ENCODE results near the gene FBXO38. TPM values are rescaled to one million over a fixed set of nuclear protein-coding genes. Genes with fewer than 3 reads are reported as not detected.

FBXO38 gene
- total RNA-seq, 1 experiment from 2014 or later: 36.3 TPM

DNA sequence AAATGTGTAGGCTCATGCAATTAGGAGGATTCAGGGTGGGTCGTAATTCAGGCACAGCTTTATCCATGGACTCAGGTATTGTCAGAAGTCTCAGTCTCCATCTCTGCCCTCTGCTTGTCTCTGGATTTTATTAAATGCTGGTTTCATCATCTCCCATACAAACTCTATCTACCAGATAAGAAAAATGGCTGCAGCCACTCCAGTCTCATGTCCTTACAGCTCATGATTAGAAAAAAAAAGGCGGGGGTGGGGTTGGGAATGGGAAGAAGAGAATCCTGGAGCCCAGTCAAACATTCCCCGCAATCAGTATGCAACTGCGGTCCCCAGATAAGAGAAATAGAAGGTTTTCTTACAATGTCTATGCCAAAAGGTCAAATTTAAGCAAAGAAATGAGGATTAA, 7.6 kb upstream of the FBXO38 start:
- Histone ChIP-seq H3K4me3 (replicated peaks in 1 of 2; ENCODE audit: low read depth in 1 of 2, low read length in 2 of 2) (no peak overlapping the region), H3K27ac (ENCODE audit: low read depth, low read length) (no peak overlapping the region), H2AFZ (ENCODE audit: low read depth, low read length, poor library complexity, severe bottlenecking) (no peak overlapping the region), H3K9ac (ENCODE audit: low read length) (no peak overlapping the region), H3K79me2 (ENCODE audit: insufficient read depth, low read length) (no peaks in the 10 kb centered on the region), H3K9me2 (ENCODE audit: insufficient read depth) (no peaks in the 10 kb centered on the region), H3K4me2 (ENCODE audit: low read length) (no peak overlapping the region), H3K4me1 (ENCODE audit: control insufficient read depth in 1 of 2, insufficient read depth in 2 of 2, low read length in 2 of 2) (no peaks in the 10 kb centered on the region), H3K36me3 (ENCODE audit: control insufficient read depth in 1 of 2, insufficient read depth in 2 of 2, low read length in 2 of 2) (no peaks in the 10 kb centered on the region), H4K20me1 (ENCODE audit: insufficient read depth) (no peaks in the 10 kb centered on the region), H3K9me3 (ENCODE audit: control insufficient read depth in 1 of 2, insufficient read depth in 1 of 2, low read depth in 1 of 2, low read length in 2 of 2) (no peaks in the 10 kb centered on the region), H3K27me3 (ENCODE audit: insufficient read depth, low read length) (no peaks in the 10 kb centered on the region)
- TF ChIP-seq YY1 (IDR thresholded peaks at IDR 0.05; ENCODE audit: extremely low read depth, insufficient replicate concordance, low read depth, low read length) (no peak), TCF7L2 (IDR thresholded peaks at IDR 0.05; ENCODE audit: borderline replicate concordance, extremely low read depth, insufficient read depth, insufficient read length) (no peak), CEBPB (IDR thresholded peaks at IDR 0.05; ENCODE audit: low read depth) (no peak), RAD21 (IDR thresholded peaks at IDR 0.05; ENCODE audit: low read depth) (no peak), SP1 (IDR thresholded peaks at IDR 0.05; ENCODE audit: low read depth) (no peak), POLR2AphosphoS5 (IDR thresholded peaks at IDR 0.05; ENCODE audit: low read depth, low read length) (no peak), ELF1 (IDR thresholded peaks at IDR 0.05; ENCODE audit: borderline replicate concordance, low read depth) (no peak), ZFX (IDR thresholded peaks at IDR 0.05) (no peak)
- TF ChIP-seq, protein P1, sequence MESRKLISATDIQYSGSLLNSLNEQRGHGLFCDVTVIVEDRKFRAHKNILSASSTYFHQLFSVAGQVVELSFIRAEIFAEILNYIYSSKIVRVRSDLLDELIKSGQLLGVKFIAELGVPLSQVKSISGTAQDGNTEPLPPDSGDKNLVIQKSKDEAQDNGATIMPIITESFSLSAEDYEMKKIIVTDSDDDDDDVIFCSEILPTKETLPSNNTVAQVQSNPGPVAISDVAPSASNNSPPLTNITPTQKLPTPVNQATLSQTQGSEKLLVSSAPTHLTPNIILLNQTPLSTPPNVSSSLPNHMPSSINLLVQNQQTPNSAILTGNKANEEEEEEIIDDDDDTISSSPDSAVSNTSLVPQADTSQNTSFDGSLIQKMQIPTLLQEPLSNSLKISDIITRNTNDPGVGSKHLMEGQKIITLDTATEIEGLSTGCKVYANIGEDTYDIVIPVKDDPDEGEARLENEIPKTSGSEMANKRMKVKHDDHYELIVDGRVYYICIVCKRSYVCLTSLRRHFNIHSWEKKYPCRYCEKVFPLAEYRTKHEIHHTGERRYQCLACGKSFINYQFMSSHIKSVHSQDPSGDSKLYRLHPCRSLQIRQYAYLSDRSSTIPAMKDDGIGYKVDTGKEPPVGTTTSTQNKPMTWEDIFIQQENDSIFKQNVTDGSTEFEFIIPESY (IDR thresholded peaks at IDR 0.05; ENCODE audit: extremely low read depth, insufficient replicate concordance, low read length): no peak
- RAD21 ChIA-PET (ENCODE audit: low non-redundant PET in 1 of 2, low total read pairs in 2 of 2, uncharacterized antibody in 2 of 2, unreplicated experiment in 2 of 2): no interaction called here
- CTCF ChIA-PET: no interaction called here
- intact Hi-C loops (cut with micrococcal nuclease): no loop called here
- ATAC-seq (no peak), DNase-seq (ENCODE audit: low read depth, low spot score) (no peak)
- POLR2A ChIA-PET: no interaction called here
- no TSS peak for BruUV-seq (replicated peaks)

GRCh38 chr5:148378670-148379069, 5.1 kb upstream of the FBXO38 start:
- Histone ChIP-seq H3K27me3 (ENCODE audit: insufficient read depth, low read length) (no peaks in the 10 kb centered on the region), H3K9me2 (ENCODE audit: insufficient read depth) (no peaks in the 10 kb centered on the region), H3K36me3 (ENCODE audit: control insufficient read depth in 1 of 2, insufficient read depth in 2 of 2, low read length in 2 of 2) (no peaks in the 10 kb centered on the region), H4K20me1 (ENCODE audit: insufficient read depth) (no peaks in the 10 kb centered on the region), H3K4me1 (ENCODE audit: control insufficient read depth in 1 of 2, insufficient read depth in 2 of 2, low read length in 2 of 2) (peaks cover 0 to 11% of the 10 kb centered on the region in 2 experiments; a peak in 1 of 4 replicates), H3K9ac (ENCODE audit: low read length) (no peak overlapping the region), H2AFZ (ENCODE audit: low read depth, low read length, poor library complexity, severe bottlenecking) (no peak overlapping the region), H3K79me2 (ENCODE audit: insufficient read depth, low read length) (no peaks in the 10 kb centered on the region), H3K4me2 (ENCODE audit: low read length) (no peak overlapping the region), H3K27ac (ENCODE audit: low read depth, low read length) (no peak overlapping the region), H3K9me3 (ENCODE audit: control insufficient read depth in 1 of 2, insufficient read depth in 1 of 2, low read depth in 1 of 2, low read length in 2 of 2) (no peaks in the 10 kb centered on the region), H3K4me3 (replicated peaks in 1 of 2; ENCODE audit: low read depth in 1 of 2, low read length in 2 of 2) (no peak overlapping the region)
- ChIA-PET RAD21 (ENCODE audit: low non-redundant PET in 1 of 2, low total read pairs in 2 of 2, uncharacterized antibody in 2 of 2, unreplicated experiment in 2 of 2) (no interaction called here), POLR2A (no interaction called here), CTCF (no interaction called here)
- DNase-seq (ENCODE audit: low read depth, low spot score): no peak
- intact Hi-C loops (cut with micrococcal nuclease): no loop called here
- TF ChIP-seq EGR1 (IDR thresholded peaks at IDR 0.05; ENCODE audit: low read depth) (no peak), SIN3A (IDR thresholded peaks at IDR 0.05; ENCODE audit: low read depth) (no peak), MAX (IDR thresholded peaks at IDR 0.05) (no peak), ZFX (IDR thresholded peaks at IDR 0.05) (no peak), ELF1 (IDR thresholded peaks at IDR 0.05; ENCODE audit: borderline replicate concordance, low read depth) (no peak), CEBPB (IDR thresholded peaks at IDR 0.05; ENCODE audit: low read depth) (no peak), YY1 (IDR thresholded peaks at IDR 0.05; ENCODE audit: extremely low read depth, insufficient replicate concordance, low read depth, low read length) (no peak), SRF (IDR thresholded peaks at IDR 0.05; ENCODE audit: low read depth) (no peak), ATF3 (IDR thresholded peaks at IDR 0.05) (no peak), ZNF274 (IDR thresholded peaks at IDR 0.05; ENCODE audit: low read depth, low read length) (no peak), FOSL1 (IDR thresholded peaks at IDR 0.05; ENCODE audit: low read depth) (no peak), EZH2 (IDR thresholded peaks at IDR 0.05) (no peak), JUND (IDR thresholded peaks at IDR 0.05) (no peak), CBX3 (IDR thresholded peaks at IDR 0.05; ENCODE audit: low read depth) (no peak)
- TF ChIP-seq, protein P1 (IDR thresholded peaks at IDR 0.05; ENCODE audit: extremely low read depth, insufficient replicate concordance, low read length): no peak
- BruUV-seq (replicated peaks): no TSS peak
- ATAC-seq: no peak

Measured in HCT116 (cell line).